Non-pigmented ciliary epithelial cell (primary cell): Measurements from ENCODE around the gene MOAP1.
"Not testable (repeated sequence)": the region's sequence is repeated elsewhere in the genome, so short reads cannot be mapped to it uniquely, and the experiment has no call there.

Experiments
- DNase-seq: peaks from one replicate; pipeline ENCODE4 v3.0.0-alpha.2; 2010; ENCODE audit warnings: low read depth

The MOAP1 gene

GRCh38 chr14:93184391-93185348 is at the start of gene MOAP1, which contains the start of gene LYSET:
MOAP1 (minus strand) TSS chr14:93184897; CDS start chr14:93184242, 655 bp downstream.
LYSET (plus strand) TSS chr14:93185317; CDS start chr14:93185406, 89 bp downstream.
- DNase-seq, result no peak

GRCh38 chr14:93233078-93233477 is 48.4 kb upstream of the MOAP1 start:
- not testable (repeated sequence) for DNase-seq

GRCh38 chr14:93232159-93232558 is 47.5 kb upstream of the MOAP1 start:
- DNase-seq, result no peak

- no peak for DNase-seq
These were observed 46.7 kb upstream of the MOAP1 start for GRCh38 chr14:93231129-93231979.

GRCh38 chr14:93230539-93230938 is 45.8 kb upstream of the MOAP1 start:
- DNase-seq, result no peak

GRCh38 chr14:93228550-93228949 is 43.9 kb upstream of the MOAP1 start:
- DNase-seq, result no peak

GRCh38 chr14:93223565-93223964 is 38.9 kb upstream of the MOAP1 start:
- DNase-seq, result no peak

- no peak for DNase-seq
These were observed 35.8 kb upstream of the MOAP1 start for GRCh38 chr14:93220509-93220908.

- DNase-seq, result no peak
These were observed 34.5 kb upstream of the MOAP1 start for GRCh38 chr14:93219103-93219726.

- DNase-seq, result no peak
These were observed 29.9 kb upstream of the MOAP1 start for GRCh38 chr14:93214598-93214997.

- no peak for DNase-seq
These were observed 27.7 kb upstream of the MOAP1 start for GRCh38 chr14:93212432-93212831.

- no peak for DNase-seq
These were observed 23.0 kb upstream of the MOAP1 start for GRCh38 chr14:93207468-93208308.

- DNase-seq, result peak; percentile 80
These were observed 22.2 kb upstream of the MOAP1 start, which contains the start of the genes GON7 and UBR7 for GRCh38 chr14:93206793-93207467. GON7 (minus strand) TSS chr14:93207065; CDS start chr14:93207037, 28 bp downstream. UBR7 (plus strand) TSS chr14:93207256; CDS start chr14:93207292, 36 bp downstream.

- no peak for DNase-seq
These were observed 16.5 kb upstream of the MOAP1 start for GRCh38 chr14:93201155-93201704.

GRCh38 chr14:93200553-93200952 is 15.9 kb upstream of the MOAP1 start:
- DNase-seq, result no peak

- no peak for DNase-seq
These were observed 14.3 kb upstream of the MOAP1 start for GRCh38 chr14:93199031-93199430.

GRCh38 chr14:93195316-93195999 is 10.8 kb upstream of the MOAP1 start:
- no peak for DNase-seq

GRCh38 chr14:93186956-93187355 is 2.3 kb upstream of the MOAP1 start:
- DNase-seq, result no peak

- no peak for DNase-seq
These were observed 1.8 kb upstream of the MOAP1 start for GRCh38 chr14:93186466-93186865.

GRCh38 chr14:93185349-93185720 is 638 bp upstream of the MOAP1 start:
- no peak for DNase-seq
